ENCODE measurements around the gene TBCK.
"Not testable (repeated sequence)": the region's sequence is repeated elsewhere in the genome, so short reads cannot be mapped to it uniquely, and the experiment has no call there.

TBCK gene

GRCh38 chr4:106315968-106316772 is at the start of gene TBCK, which contains the start of gene AIMP1:
TBCK (minus strand) TSS chr4:106316209; CDS start chr4:106308960, 7,249 bp downstream.
AIMP1 (plus strand) TSS chr4:106316550; CDS start chr4:106325010, 8,460 bp downstream.
- peak; percentile 76 for DNase-seq

DNA sequence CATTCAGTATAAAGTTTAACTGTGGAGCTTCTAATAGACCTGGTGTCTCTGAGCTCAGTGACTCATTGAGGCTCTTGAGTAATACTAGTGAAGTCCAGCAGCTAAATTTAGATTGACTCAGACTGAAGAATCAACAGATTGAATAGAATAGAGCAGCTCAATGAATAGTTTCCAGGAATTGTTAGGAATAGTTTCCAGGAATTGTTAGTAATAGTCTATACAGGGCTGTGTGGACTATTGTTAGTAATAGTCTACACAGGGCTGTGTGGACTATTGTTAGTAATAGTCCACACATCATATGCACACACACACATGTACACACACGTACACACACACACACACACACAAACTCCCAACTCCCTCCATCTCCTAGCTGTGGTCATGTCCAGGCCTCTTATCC is 49.6 kb upstream of the TBCK start:
- no peak for DNase-seq

- DNase-seq = no peak
Measured at GRCh38 chr4:106364282-106364681, 48.3 kb upstream of the TBCK start.

DNA sequence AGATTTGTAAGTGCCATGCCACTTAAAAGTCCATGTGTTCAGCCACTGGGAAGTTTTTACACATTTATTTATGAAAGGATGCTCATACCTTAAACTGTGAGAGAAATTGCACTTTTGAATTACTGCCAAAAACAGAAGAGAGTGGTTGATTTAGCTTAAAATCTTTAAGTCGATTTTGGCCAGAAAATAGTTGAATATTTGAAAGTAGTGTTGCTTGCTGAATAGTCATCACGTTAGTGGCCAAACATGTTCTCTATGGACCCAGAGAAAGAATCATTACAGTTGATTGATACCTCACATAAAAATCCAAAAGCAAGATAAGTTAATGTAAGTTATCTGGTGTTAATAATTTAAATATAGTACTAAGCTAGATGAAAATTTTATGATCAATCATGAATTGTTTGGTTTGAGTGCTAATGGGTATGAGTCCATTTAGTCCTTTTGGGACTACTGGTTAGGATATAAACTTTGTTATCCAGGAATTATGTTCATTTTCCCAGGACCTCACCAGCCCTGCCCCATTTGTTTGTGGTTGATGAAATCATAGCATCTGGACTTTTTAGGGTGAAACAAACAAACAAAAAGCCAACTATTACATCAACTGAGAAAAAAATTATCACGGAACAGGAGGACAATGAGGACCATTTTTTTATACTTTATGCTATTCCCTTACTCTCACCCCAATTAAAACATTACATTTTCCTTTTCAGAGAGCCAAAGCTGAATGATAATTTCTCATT is 46.2 kb upstream of the TBCK start:
- DNase-seq = no peak

- no peak for DNase-seq
Measured at GRCh38 chr4:106358899-106359298, 42.9 kb upstream of the TBCK start.

DNA sequence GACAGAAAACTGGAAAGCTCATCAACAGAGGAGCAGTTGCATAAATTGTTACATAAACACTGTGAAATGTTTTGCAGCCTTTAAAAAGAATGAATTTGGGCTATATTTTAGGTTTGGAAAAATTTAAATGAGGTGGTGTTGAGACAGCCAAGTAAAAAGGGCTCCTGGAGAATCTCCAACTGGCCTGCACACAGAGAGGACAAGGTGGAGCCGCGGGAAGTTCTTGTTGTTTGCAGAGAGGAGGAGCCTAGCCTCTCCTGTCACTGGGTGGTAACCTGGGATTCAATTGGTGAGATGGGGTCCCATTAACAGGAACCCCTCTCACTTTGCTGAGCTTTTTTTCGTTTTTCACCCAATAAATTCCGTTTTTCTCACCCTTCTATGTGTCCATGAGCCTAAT is 39.2 kb upstream of the TBCK start:
- DNase-seq = no peak

DNA sequence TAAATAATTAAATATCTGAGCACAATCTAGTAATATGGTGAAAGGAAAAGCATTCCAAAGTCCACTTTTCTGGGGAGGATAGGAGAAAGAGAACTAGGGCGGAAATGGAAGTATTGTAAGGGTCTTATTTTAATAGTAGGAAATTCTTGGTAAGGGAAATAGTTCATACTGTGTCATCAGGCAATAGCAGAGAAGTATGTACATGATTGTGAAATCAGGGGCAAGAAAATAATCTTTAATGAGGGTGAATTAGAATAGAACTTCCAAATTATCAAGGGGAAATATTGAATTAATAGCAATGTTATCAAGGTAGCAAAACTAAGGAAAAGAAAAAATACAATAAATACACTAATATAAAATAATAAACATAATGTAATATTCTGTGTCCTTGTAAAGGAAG is 37.8 kb upstream of the TBCK start:
- DNase-seq = no peak

DNA sequence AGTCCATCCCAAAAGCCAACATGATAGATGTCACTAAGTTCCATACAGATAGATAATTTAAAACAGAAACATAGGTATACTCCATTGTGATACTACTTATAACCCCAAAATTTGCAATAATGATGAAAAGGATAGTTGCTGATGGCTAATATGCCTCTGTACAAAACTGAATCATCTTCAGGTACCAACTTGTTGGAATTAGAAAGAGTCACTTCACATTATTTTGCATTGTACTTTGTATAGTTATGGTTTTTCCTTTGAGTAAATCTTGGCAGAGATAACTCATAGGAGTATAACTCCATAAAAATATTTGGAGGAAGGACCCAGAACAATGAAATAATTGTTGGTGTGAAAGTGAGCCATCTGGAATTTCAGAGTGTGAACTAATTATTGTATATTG is 35.0 kb upstream of the TBCK start:
- no peak for DNase-seq

GRCh38 chr4:106347167-106347566 is 31.2 kb upstream of the TBCK start:
- DNase-seq = no peak

DNA sequence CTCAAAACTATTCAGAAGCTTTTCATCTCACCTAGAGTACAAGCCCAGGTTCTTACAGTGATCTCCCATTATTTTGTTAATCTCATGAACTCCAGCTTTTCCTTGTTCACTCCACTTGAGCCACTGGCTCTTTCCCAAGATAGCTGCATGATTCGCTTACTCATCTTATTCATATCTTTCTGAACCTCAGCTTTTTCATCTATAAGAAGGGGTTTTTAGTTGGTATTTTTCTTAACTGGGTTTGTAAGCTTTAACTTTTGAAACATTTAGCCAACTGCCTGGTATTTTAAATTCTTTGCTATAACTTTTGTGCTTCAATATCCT is 28.6 kb upstream of the TBCK start:
- DNase-seq = no peak

GRCh38 chr4:106343865-106344646 is 28.0 kb upstream of the TBCK start:
- DNase-seq = no peak

- DNase-seq = no peak
Measured at GRCh38 chr4:106340774-106341173, 24.8 kb upstream of the TBCK start.

- DNase-seq = no peak
Measured at GRCh38 chr4:106339431-106339830, 23.4 kb upstream of the TBCK start.

DNA sequence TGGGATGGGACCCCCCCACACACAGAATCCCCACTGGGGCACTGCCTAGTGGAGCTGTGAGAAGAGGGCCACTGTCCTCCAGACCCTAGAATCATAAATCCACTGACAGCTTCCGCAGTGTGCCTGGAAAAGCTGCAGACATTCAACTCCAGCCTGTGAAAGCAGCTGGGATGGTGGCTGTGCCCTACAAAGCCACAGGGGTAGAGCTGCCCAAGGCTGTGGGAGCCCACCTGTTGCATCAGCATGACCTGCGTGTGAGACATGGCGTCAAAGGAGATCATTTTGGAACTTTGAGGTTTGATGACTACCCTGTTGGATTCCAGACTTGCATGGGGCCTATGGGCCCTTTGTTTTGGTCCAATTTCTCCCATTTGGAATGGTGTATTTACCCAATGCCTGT is 22.7 kb upstream of the TBCK start:
- DNase-seq = no peak

DNA sequence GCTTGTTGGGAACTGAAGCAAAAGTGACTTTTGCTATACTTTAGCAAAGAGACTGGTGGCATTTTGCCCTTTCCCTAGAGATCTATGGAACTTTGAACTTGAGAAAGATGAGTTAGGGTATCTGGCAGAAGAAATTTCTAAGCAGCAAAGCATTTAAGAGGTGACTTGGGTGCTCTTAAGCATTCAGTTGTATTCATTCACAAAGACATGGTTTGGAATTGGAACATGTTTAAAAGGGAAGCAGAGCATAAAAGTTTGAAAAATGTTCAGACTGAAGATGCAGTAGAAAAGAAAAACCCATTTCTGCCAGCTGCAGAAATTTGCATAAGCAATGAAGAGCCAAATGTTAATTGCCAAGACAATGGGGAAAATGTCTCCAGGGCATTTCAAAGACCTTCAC is 21.9 kb upstream of the TBCK start:
- DNase-seq = no peak

DNA sequence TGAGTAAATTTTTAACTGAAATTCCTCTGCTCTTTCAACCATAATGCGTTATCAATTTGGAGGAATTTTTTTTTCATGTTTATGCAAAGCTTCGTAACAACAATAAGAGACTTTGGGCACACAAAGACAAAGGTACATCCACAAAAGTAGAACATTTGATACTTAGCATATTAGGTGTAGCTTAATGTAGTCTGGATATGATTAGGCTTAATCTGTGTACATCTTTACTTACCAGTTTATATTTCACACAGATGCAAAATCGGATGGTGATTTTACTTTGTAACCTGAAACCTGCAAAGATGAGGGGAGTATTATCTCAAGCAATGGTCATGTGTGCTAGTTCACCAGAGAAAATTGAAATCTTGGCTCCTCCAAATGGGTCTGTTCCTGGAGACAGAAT is 20.6 kb upstream of the TBCK start:
- no peak for DNase-seq

- DNase-seq = no peak
Measured at GRCh38 chr4:106334741-106335470, 18.9 kb upstream of the TBCK start.

- DNase-seq = no peak
Measured at GRCh38 chr4:106333186-106333585, 17.2 kb upstream of the TBCK start.

DNA sequence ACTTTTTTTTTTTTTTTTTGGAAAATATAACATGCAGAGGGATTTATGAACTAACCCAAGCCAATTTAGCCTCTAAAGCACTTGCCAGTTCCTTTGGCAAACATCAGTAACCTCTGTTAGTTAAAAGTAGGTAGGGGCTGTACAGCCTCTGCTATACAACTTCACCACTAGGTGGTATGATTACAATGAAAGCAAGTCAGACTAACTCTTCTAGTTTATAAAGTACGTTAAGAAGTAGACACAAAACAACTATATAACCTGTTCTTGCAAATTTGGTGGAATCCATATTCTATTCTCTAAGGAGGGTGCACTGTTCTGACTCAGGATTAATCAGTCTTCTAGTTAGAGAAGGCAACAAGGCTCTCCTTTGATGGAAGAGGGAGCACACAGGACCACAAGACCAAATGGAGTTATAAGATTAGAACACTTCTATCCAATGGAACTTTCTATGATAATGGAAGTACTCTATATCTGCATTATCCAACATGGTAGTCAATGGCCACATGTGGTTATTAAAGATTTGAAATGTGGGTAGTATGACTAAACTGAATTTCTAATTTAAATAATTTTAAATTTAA is 13.1 kb upstream of the TBCK start:
- DNase-seq = no peak

DNA sequence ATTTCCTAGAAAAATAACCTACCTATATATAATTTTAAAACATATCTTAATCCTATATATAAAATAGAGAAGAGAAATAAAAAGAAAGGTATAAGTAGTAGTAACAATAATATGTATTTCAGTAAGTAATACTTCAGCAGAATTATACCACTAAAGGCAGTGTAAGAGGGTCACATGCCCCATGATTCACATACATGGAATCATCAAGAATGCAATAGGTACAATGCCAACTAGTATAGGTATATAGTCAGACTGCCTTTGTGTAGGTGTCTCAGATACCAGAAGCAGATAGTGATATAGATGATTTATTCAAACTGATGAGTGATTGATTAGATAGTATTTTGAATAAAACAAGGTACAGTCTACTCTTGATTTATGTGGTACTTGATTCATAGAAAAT is 9.8 kb upstream of the TBCK start:
- DNase-seq = no peak

DNA sequence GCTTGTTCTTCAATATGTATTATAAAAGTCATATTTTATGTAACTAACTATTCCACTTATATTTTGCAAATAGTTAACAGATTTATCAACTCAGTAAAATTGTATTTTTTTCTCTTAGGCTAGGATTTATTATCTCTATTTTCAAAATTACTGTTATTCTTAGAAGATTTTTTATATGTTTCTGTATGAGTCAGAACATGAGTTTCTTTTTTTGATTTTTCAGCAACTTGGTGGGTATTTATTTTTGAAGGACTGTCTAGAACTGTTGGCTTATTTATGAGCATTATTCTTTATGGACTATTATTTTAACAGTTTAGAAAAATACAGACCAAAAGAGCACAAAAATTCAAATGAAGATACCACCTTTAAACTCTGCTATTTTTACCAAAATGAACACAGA is 7.1 kb upstream of the TBCK start:
- no peak for DNase-seq

GRCh38 chr4:106321814-106322213 is 5.8 kb upstream of the TBCK start:
- DNase-seq = not testable (repeated sequence)

- not testable (repeated sequence) for DNase-seq
Measured at GRCh38 chr4:106321168-106321567, 5.2 kb upstream of the TBCK start.

Data from NCI-H1436 treated with DMSO at 0.1 percent for 48 hours (cell line).